Measurements from ENCODE around the gene SORD. TPM values are rescaled to one million over a fixed set of nuclear protein-coding genes. Genes with fewer than 3 reads are reported as not detected.
A peak's percentile ranks its signal among the peaks of the same experiment; 100 is the strongest.

The SORD gene
- total and polyA plus RNA-seq, 10 of the 15 experiments (the other 5 are each of a cell fraction or from before 2014, with no cell fraction given): 7.5 to 51.6 (median 40.1) TPM

- in situ Hi-C loops (cut with MboI) (no loop called here), intact Hi-C loops (cut with micrococcal nuclease; ENCODE audit: unreplicated experiment) (no loop called here)
- no TSS peak for BruUV-seq (replicated peaks)
- Histone ChIP-seq H3K79me2 (ENCODE audit: control insufficient read depth, insufficient read depth, low read length) (no peaks in the 10 kb centered on the region), H3K27me3 (replicated peaks in 1 of 2; ENCODE audit: control insufficient read depth in 2 of 2, insufficient read depth in 2 of 2, low read length in 1 of 2) (0 out of 4 replicates have a peak, but pooled peaks cover 0 to 2% of the 10 kb centered on the region in 2 experiments), H3K4me2 (ENCODE audit: control insufficient read depth, insufficient read depth) (no peak overlapping the region), H3K36me3 (ENCODE audit: control insufficient read depth in 2 of 2, insufficient read depth in 2 of 2, low read length in 1 of 2) (no peaks in the 10 kb centered on the region), H2AFZ (ENCODE audit: control insufficient read depth, low read depth, low read length) (no peak overlapping the region), H3K4me1 (ENCODE audit: control insufficient read depth, insufficient read depth, low read length) (no peaks in the 10 kb centered on the region), H3K9me3 (replicated peaks; ENCODE audit: control insufficient read depth, insufficient read depth, low read length) (no peaks in the 10 kb centered on the region), H4K20me1 (ENCODE audit: control insufficient read depth, insufficient read depth) (no peaks in the 10 kb centered on the region), H3K4me3 (no peak overlapping the region), H3K27ac (ENCODE audit: control insufficient read depth, insufficient read depth) (no peak overlapping the region), H3K9ac (ENCODE audit: control insufficient read depth, insufficient read depth, low read length) (no peak overlapping the region)
- RAD21 ChIA-PET (ENCODE audit: unreplicated experiment): no interaction called here
- no peak for ATAC-seq
- SMC1A ChIA-PET (ENCODE audit: uncharacterized antibody, unreplicated experiment): no interaction called here
- CTCF ChIA-PET: interaction anchor here (1.7 kb wide), 1 partner anchor 29 kb away, joined by 6 read pairs; no protein-coding TSS in a partner anchor
- POLR2A ChIA-PET: no interaction called here
- 30% methylated on average over 10 of the region's 10 CpGs for WGBS (ENCODE audit: insufficient coverage, insufficient replicate concordance, low lambda C conversion rate, missing lambda C conversion rate)
- TF ChIP-seq ZBTB11 (CRISPR knock-in tag; IDR thresholded peaks at IDR 0.05): no peak
- TF ChIP-seq IKZF2 (IDR thresholded peaks at IDR 0.05): no peak
- TF ChIP-seq, protein P1, sequence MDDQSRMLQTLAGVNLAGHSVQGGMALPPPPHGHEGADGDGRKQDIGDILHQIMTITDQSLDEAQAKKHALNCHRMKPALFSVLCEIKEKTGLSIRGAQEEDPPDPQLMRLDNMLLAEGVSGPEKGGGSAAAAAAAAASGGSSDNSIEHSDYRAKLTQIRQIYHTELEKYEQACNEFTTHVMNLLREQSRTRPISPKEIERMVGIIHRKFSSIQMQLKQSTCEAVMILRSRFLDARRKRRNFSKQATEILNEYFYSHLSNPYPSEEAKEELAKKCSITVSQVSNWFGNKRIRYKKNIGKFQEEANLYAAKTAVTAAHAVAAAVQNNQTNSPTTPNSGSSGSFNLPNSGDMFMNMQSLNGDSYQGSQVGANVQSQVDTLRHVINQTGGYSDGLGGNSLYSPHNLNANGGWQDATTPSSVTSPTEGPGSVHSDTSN (IDR thresholded peaks at IDR 0.05; ENCODE audit: insufficient replicate concordance, low read depth, low read length): no peak
- no peak for TF ChIP-seq RB1 (IDR thresholded peaks at IDR 0.05; ENCODE audit: borderline replicate concordance)
- TF ChIP-seq POU2F2 (IDR thresholded peaks at IDR 0.05; ENCODE audit: borderline replicate concordance, low read depth, low read length): no peak
- TF ChIP-seq SREBF1 (IDR thresholded peaks at IDR 0.05; ENCODE audit: low read length): no peak
- DNase-seq (ENCODE audit: low read depth, low spot score): no peak
- FAIRE-seq: peak; percentile 66
Observed at GRCh38 chr15:45088801-45089711, 66.1 kb downstream of the SORD start.

All from GM12878 (cell line).